ENCODE measurements around the gene KRTAP5-3. TPM values are rescaled to one million over a fixed set of nuclear protein-coding genes. Genes with fewer than 3 reads are reported as not detected.

KRTAP5-3 gene
- total and polyA plus RNA-seq, 2 of the 8 experiments (the other 6 are each of a cell fraction or from before 2014, with no cell fraction given) = not detected

DNA sequence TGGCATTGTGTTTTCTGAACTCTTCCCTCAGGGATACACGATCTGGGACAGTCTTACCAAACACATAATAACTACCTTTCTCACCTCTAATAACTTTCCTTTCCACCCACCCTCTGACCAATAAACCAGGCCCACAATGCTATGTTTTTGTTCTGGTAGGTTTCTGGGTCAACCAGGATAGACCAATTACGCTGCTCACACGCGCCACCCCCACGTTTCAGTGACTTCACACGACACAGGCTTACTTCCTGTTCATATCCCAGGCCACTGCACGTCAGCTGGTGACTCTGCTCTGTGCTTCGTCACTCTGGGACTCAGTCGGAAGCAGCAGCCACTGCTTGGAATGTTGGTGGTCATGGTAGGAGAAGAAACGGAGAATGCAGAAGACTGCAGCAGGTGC is 11.2 kb upstream of the KRTAP5-3 start:
- H3K9me3 ChIP-seq (ENCODE audit: insufficient read depth in 2 of 2, low read depth in 1 of 2, low read length in 1 of 2) = no peaks in the 10 kb centered on the region
- H2BK12ac ChIP-seq (ENCODE audit: low read depth, low read length) = no peak overlapping the region
- H2AK5ac ChIP-seq (ENCODE audit: low read depth, low read length) = no peak overlapping the region
- no peak overlapping the region for H2AFZ ChIP-seq (ENCODE audit: low read length)
- no peak overlapping the region for H3K4me3 ChIP-seq (ENCODE audit: extremely low read depth in 1 of 4, insufficient read depth in 2 of 4, low read depth in 3 of 4, low read length in 4 of 4)
- POLR2A ChIA-PET (ENCODE audit: partially characterized antibody) = interaction anchor here (0.6 to 0.7 kb wide), 2 partner anchors 277 to 541 kb away, joined by 3 to 4 read pairs; no protein-coding TSS in a partner anchor
- no peaks in the 10 kb centered on the region; a peak in 1 of 7 replicates for H3K4me1 ChIP-seq (replicated peaks in 1 of 4; ENCODE audit: control insufficient read depth in 3 of 4, insufficient read depth in 4 of 4, low read length in 3 of 4)
- no peak overlapping the region for H3K14ac ChIP-seq (ENCODE audit: insufficient read length)
- H2BK5ac ChIP-seq (ENCODE audit: low read depth, low read length) = no peak overlapping the region
- DNase-seq (ENCODE audit: low read depth in 1 of 2, low spot score in 2 of 2) = no peak
- FAIRE-seq = no peak
- no peak overlapping the region for H2BK20ac ChIP-seq (ENCODE audit: low read length)
- H3K56ac ChIP-seq (replicated peaks; ENCODE audit: insufficient read length, low read depth, low read length) = no peak overlapping the region
- H3K79me1 ChIP-seq (ENCODE audit: low read depth, low read length) = no peaks in the 10 kb centered on the region
- no peaks in the 10 kb centered on the region for H3K79me2 ChIP-seq (ENCODE audit: control insufficient read depth in 1 of 2, insufficient read depth in 2 of 2, low read length in 2 of 2)
- H2BK120ac ChIP-seq (replicated peaks; ENCODE audit: low read depth, low read length) = no peak overlapping the region
- H4K5ac ChIP-seq (ENCODE audit: insufficient read length, low read depth, low read length) = no peak overlapping the region
- WGBS, 2 experiments (ENCODE audit: extremely low coverage in 1 of 2, insufficient coverage in 1 of 2, insufficient read length in 1 of 2, insufficient replicate concordance in 2 of 2, low coverage in 1 of 2, low lambda C conversion rate in 2 of 2, missing lambda C conversion rate in 1 of 2) = 81% methylated on average over 10 of the region's 10 CpGs; no CpG with 5 or more reads in 1 of the 2 experiments
- TF ChIP-seq KDM4A (IDR thresholded peaks at IDR 0.05; ENCODE audit: low read depth, low read length, severe bottlenecking) (no peak), FOSL1 (IDR thresholded peaks at IDR 0.05; ENCODE audit: insufficient read depth, low read depth, low read length) (no peak), HDAC2 (IDR thresholded peaks at IDR 0.05; ENCODE audit: borderline replicate concordance in 1 of 2, low read depth in 2 of 2, low read length in 2 of 2) (no peak), POLR2A (IDR thresholded peaks at IDR 0.05; ENCODE audit: control extremely low read depth in 1 of 2, low read depth in 2 of 2, low read length in 2 of 2) (no peak)
- TF ChIP-seq, protein P1, sequence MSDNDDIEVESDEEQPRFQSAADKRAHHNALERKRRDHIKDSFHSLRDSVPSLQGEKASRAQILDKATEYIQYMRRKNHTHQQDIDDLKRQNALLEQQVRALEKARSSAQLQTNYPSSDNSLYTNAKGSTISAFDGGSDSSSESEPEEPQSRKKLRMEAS (IDR thresholded peaks at IDR 0.05) = no peak
- no peaks in the 10 kb centered on the region for H3K27me3 ChIP-seq (replicated peaks in 1 of 4; ENCODE audit: control insufficient read depth in 3 of 4, extremely low read depth in 1 of 4, insufficient read depth in 3 of 4, low read length in 3 of 4)
- H3K36me3 ChIP-seq (ENCODE audit: control insufficient read depth in 2 of 4, insufficient read depth in 4 of 4, low read length in 3 of 4) = no peaks in the 10 kb centered on the region
- no peaks in the 10 kb centered on the region for H3K23me2 ChIP-seq (ENCODE audit: low read depth, low read length)
- no peak overlapping the region for H3K4ac ChIP-seq (replicated peaks; ENCODE audit: insufficient read length, low read depth, low read length)
- no peaks in the 10 kb centered on the region for H4K20me1 ChIP-seq (replicated peaks in 1 of 2; ENCODE audit: control insufficient read depth in 1 of 2, insufficient read depth in 2 of 2, low read length in 2 of 2)
- CTCF ChIA-PET (ENCODE audit: partially characterized antibody) = interaction anchor here (0.7 to 4.4 kb wide), 5 partner anchors 10 to 455 kb away, joined by 3 to 22 read pairs (median 4); no protein-coding TSS in a partner anchor
- H4K91ac ChIP-seq (replicated peaks; ENCODE audit: insufficient read length, low read length) = no peak overlapping the region
- H3K9ac ChIP-seq (replicated peaks in 1 of 4; ENCODE audit: extremely low read depth in 1 of 4, low read depth in 3 of 4, low read length in 3 of 4) = no peak overlapping the region
- H4K8ac ChIP-seq (ENCODE audit: extremely low read depth, insufficient read depth, low read length) = no peak overlapping the region
- no peak overlapping the region for H3K18ac ChIP-seq (ENCODE audit: extremely low read depth, low read length)
- H3K23ac ChIP-seq (ENCODE audit: insufficient read length) = no peak overlapping the region
- no peak overlapping the region for H3K27ac ChIP-seq (ENCODE audit: low read depth, low read length)
- no peak overlapping the region for H2BK15ac ChIP-seq (ENCODE audit: low read length)
- H3K4me2 ChIP-seq (ENCODE audit: insufficient read depth in 1 of 2, low read depth in 2 of 2, low read length in 2 of 2) = no peak overlapping the region

Measured in H1 (cell line).